Tibial artery (tissue), 4 donors: ENCODE measurements around the gene SH2B2.

ENCODE experiments used
- DNase-seq, 2 donors: peaks; one replicate each; pipeline ENCODE4 v3.0.0-alpha.2; 2019
- H3K27ac ChIP-seq, 2 donors: fragments of 200-600 bp; sonication (generic) in 1 of 2; 1 replicate in 1 of 2; 2 replicates in 1 of 2; pipeline ENCODE4 v1.5.1; 2018 to 2019; ENCODE audit warnings: mild to moderate bottlenecking in 1 of 2
- H3K27me3 ChIP-seq, 2 donors: fragments of 200-600 bp; sonication (generic) in 1 of 2; one replicate each; pipeline versions ENCODE4 v1.5.1 to v1.6.0; 2016 to 2019
- H3K36me3 ChIP-seq, 3 donors: fragments of 200-600 bp; sonication (generic) in 2 of 3; one replicate each; pipeline ENCODE4 v1.5.1; 2016 to 2019; ENCODE audit warnings: mild to moderate bottlenecking in 2 of 3
- H3K4me1 ChIP-seq, 4 donors: fragments of 200-600 bp; sonication (generic) in 2 of 4; 1 replicate in 3 of 4; 2 replicates in 1 of 4; pipeline ENCODE4 v1.5.1; 2016 to 2019
- H3K4me3 ChIP-seq, 2 donors: fragments of 200-600 bp; sonication (generic) in 1 of 2; 1 replicate in 1 of 2; 2 replicates in 1 of 2; pipeline ENCODE4 v1.5.1; 2018 to 2019; ENCODE audit warnings: mild to moderate bottlenecking in 2 of 2
- H3K9me3 ChIP-seq, 3 donors: fragments of 200-600 bp; sonication (generic) in 1 of 3; one replicate each; pipeline ENCODE4 v1.5.1; 2016 to 2019
- CTCF ChIP-seq, 2 experiments: fragments of 200-600 bp in 1 of 2; fragments of 450-650 bp in 1 of 2; IDR thresholded peaks; one replicate each; pipeline ENCODE4 v1.5.1; 2017 to 2019; ENCODE audit warnings: antibody characterized with exemption in 2 of 2, mild to moderate bottlenecking in 1 of 2, moderate library complexity in 1 of 2
- intact Hi-C: fragments of 100-400 bp; cut with DNase I; formaldehyde crosslinking; loops from one replicate; pipeline ENCODE4 v1.15.0; 2023; ENCODE audit warnings: low total_unique reads

Gene SH2B2

GRCh38 chr7:102261451-102261850 is 25.2 kb upstream of the SH2B2 start:
- Histone ChIP-seq H3K36me3 (no peaks in the 10 kb centered on the region), H3K4me3 (no peak overlapping the region), H3K4me1 (no peaks in the 10 kb centered on the region), H3K9me3 (no peaks in the 10 kb centered on the region), H3K27me3 (no peaks in the 10 kb centered on the region), H3K27ac (no peak overlapping the region)
- no peak for DNase-seq
- no peak for TF ChIP-seq CTCF (IDR thresholded peaks at IDR 0.05)
- intact Hi-C loops: no loop called here

- H3K4me1 ChIP-seq: no peaks in the 10 kb centered on the region
- H3K36me3 ChIP-seq: no peaks in the 10 kb centered on the region
- H3K4me3 ChIP-seq: no peak overlapping the region
- intact Hi-C loops: no loop called here
- TF ChIP-seq CTCF (IDR thresholded peaks at IDR 0.05): no peak
- H3K27me3 ChIP-seq: no peaks in the 10 kb centered on the region
- no peaks in the 10 kb centered on the region for H3K9me3 ChIP-seq
- DNase-seq: no peak
- H3K27ac ChIP-seq: no peak overlapping the region
Measured at GRCh38 chr7:102262546-102262945, 24.1 kb upstream of the SH2B2 start.

- Histone ChIP-seq H3K4me3 (no peak overlapping the region), H3K36me3 (no peaks in the 10 kb centered on the region), H3K27me3 (no peaks in the 10 kb centered on the region), H3K9me3 (no peaks in the 10 kb centered on the region), H3K27ac (no peak overlapping the region), H3K4me1 (no peaks in the 10 kb centered on the region)
- DNase-seq: no peak
- intact Hi-C loops: no loop called here
- TF ChIP-seq CTCF (IDR thresholded peaks at IDR 0.05): no peak
Measured at GRCh38 chr7:102264367-102264891, 22.2 kb upstream of the SH2B2 start.

- intact Hi-C loops: no loop called here
- no peaks in the 10 kb centered on the region for H3K36me3 ChIP-seq
- TF ChIP-seq CTCF (IDR thresholded peaks at IDR 0.05): no peak
- DNase-seq: no peak
- H3K4me3 ChIP-seq: no peak overlapping the region
- H3K27me3 ChIP-seq: no peaks in the 10 kb centered on the region
- H3K4me1 ChIP-seq: no peaks in the 10 kb centered on the region
- H3K27ac ChIP-seq: no peak overlapping the region
- H3K9me3 ChIP-seq: no peaks in the 10 kb centered on the region
Measured at GRCh38 chr7:102266541-102266940, 20.1 kb upstream of the SH2B2 start.

- TF ChIP-seq CTCF (IDR thresholded peaks at IDR 0.05): no peak
- intact Hi-C loops: no loop called here
- no peak for DNase-seq
Measured at GRCh38 chr7:102268635-102269034, 18.0 kb upstream of the SH2B2 start.

More at GRCh38 chr7:102268635-102269034, 18.0 kb upstream of the SH2B2 start:
- no peaks in the 10 kb centered on the region for H3K36me3 ChIP-seq
- H3K27me3 ChIP-seq: no peaks in the 10 kb centered on the region
- no peak overlapping the region for H3K4me3 ChIP-seq
- no peaks in the 10 kb centered on the region for H3K9me3 ChIP-seq
- peaks cover 0 to 7% (median 5%) of the 10 kb centered on the region in 4 donors for H3K4me1 ChIP-seq
- no peak overlapping the region for H3K27ac ChIP-seq
